HG02884 (cell line): ENCODE measurements around the gene NKAIN1.
"Not testable (repeated sequence)": the region's sequence is repeated elsewhere in the genome, so short reads cannot be mapped to it uniquely, and the experiment has no call there.

Source experiments
- ATAC-seq: cut with Tn5 transposase; IDR thresholded peaks from one replicate; pipeline ENCODE4 v1.9.1; 2021; ENCODE audit warnings: mild to moderate bottlenecking, moderate library complexity; ENCODE audit not compliant: unreplicated experiment

NKAIN1 gene

GRCh38 chr1:31198600-31198999 is 41.1 kb downstream of the NKAIN1 start:
- no peak for ATAC-seq

- no peak for ATAC-seq
Observed at GRCh38 chr1:31198150-31198549, 41.5 kb downstream of the NKAIN1 start.

- ATAC-seq, result no peak
Observed at GRCh38 chr1:31196685-31197084, 43.0 kb downstream of the NKAIN1 start.

GRCh38 chr1:31195267-31195666 is 44.4 kb downstream of the NKAIN1 start:
- not testable (repeated sequence) for ATAC-seq

GRCh38 chr1:31193729-31194128 is 46.0 kb downstream of the NKAIN1 start:
- ATAC-seq, result no peak

- no peak for ATAC-seq
Observed at GRCh38 chr1:31191281-31191680, 48.4 kb downstream of the NKAIN1 start.

- ATAC-seq, result no peak
Observed at GRCh38 chr1:31189696-31190674, 49.7 kb downstream of the NKAIN1 start.

GRCh38 chr1:31183927-31184554 is 55.6 kb downstream of the NKAIN1 start:
- ATAC-seq, result no peak

- no peak for ATAC-seq
Observed at GRCh38 chr1:31183126-31183525, 56.6 kb downstream of the NKAIN1 start.

- no peak for ATAC-seq
Observed at GRCh38 chr1:31182352-31182751, 57.3 kb downstream of the NKAIN1 start.

GRCh38 chr1:31181515-31182343 is 58.0 kb downstream of the NKAIN1 start:
- no peak for ATAC-seq

GRCh38 chr1:31180338-31180737 is 59.3 kb downstream of the NKAIN1 start:
- no peak for ATAC-seq

- not testable (repeated sequence) for ATAC-seq
Observed at GRCh38 chr1:31176291-31176690, 63.4 kb downstream of the NKAIN1 start.

GRCh38 chr1:31170486-31170735 is 69.3 kb downstream of the NKAIN1 start:
- ATAC-seq, result no peak

- ATAC-seq, result no peak
Observed at GRCh38 chr1:31166462-31166861, 73.2 kb downstream of the NKAIN1 start.

- no peak for ATAC-seq
Observed at GRCh38 chr1:31164291-31164690, 75.4 kb downstream of the NKAIN1 start.

- no peak for ATAC-seq
Observed at GRCh38 chr1:31163866-31164265, 75.8 kb downstream of the NKAIN1 start.

- ATAC-seq, result no peak
Observed at GRCh38 chr1:31161571-31161970, 78.1 kb downstream of the NKAIN1 start.

GRCh38 chr1:31159869-31160611 is 79.6 kb downstream of the NKAIN1 start:
- ATAC-seq, result no peak

- no peak for ATAC-seq
Observed at GRCh38 chr1:31159323-31159722, 80.4 kb downstream of the NKAIN1 start.
